Measurements from ENCODE around the gene ULBP2.
"Not testable (repeated sequence)": the region's sequence is repeated elsewhere in the genome, so short reads cannot be mapped to it uniquely, and the experiment has no call there.

- TF ChIP-seq ZNF274 (IDR thresholded peaks at IDR 0.05; ENCODE audit: low read depth, low read length); SUZ12 (IDR thresholded peaks at IDR 0.05; ENCODE audit: extremely low read depth, insufficient read depth, insufficient read length): not testable (repeated sequence)
Measured at GRCh38 chr6:149958124-149958523, 16.3 kb downstream of the ULBP2 start.

All from NT2/D1 (cell line).